Thyroid gland (tissue), 4 donors: ENCODE results near the gene KDM4B.

ENCODE experiments used
- CTCF ChIP-seq, 6 experiments: fragments of 200-600 bp in 3 of 6; fragments of 450-650 bp in 3 of 6; sonication (generic) in 3 of 6; IDR thresholded peaks; one replicate each; pipeline ENCODE4 v1.5.1; 2016 to 2019; ENCODE audit warnings: antibody characterized with exemption in 6 of 6, mild to moderate bottlenecking in 2 of 6, inconsistent platforms in 1 of 6, moderate library complexity in 1 of 6
- POLR2A ChIP-seq, 2 donors: fragments of 450-650 bp; IDR thresholded peaks; one replicate each; pipeline ENCODE4 v1.6.1; 2017; ENCODE audit warnings: antibody characterized with exemption in 2 of 2, mild to moderate bottlenecking in 2 of 2, moderate library complexity in 1 of 2

DNA sequence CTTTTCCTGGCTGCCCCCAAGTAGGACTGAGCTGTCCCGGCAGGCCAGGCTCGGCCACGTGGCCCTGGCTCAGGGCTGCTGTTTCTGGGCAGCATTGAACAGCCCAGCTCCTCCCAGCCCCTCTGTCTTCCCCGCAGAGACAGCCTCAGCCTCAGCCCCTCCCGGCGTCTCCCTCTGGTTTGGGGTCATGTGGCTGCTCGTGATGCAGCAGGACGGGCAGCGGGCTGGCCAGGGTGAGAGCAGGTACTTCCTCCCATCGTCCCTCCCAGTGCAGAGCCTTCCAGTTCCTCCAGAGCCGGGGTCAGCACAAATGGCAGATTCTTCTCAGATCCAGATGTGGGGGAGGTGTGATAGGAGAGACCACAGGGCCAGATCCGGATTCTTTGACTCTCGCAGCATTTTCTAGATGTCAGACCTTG is 114.6 kb downstream of the KDM4B start:
- no peak for TF ChIP-seq CTCF (IDR thresholded peaks at IDR 0.05)
- TF ChIP-seq POLR2A (IDR thresholded peaks at IDR 0.05), result no peak
